Spinal cord (tissue), 10 donors: Measurements from ENCODE around the gene TMEM144. TPM values are rescaled to one million over a fixed set of nuclear protein-coding genes. Genes with fewer than 3 reads are reported as not detected.

Experiments used
- DNase-seq, 6 donors: peaks; one replicate each; pipeline versions ENCODE4 v3.0.0 to v3.0.0-alpha.2; 2013 to 2015; ENCODE audit warnings: low spot score in 6 of 6, low read depth in 4 of 6
- H3K27ac ChIP-seq: one replicate; pipeline ENCODE4 v1.5.1; 2013; ENCODE audit warnings: low read depth, low read length, control low read depth
- H3K27me3 ChIP-seq: one replicate; pipeline ENCODE4 v1.6.1; 2013; ENCODE audit warnings: low read length; ENCODE audit not compliant: control insufficient read depth, insufficient read depth
- H3K36me3 ChIP-seq: one replicate; pipeline ENCODE4 v1.6.1; 2013; ENCODE audit warnings: low read length; ENCODE audit not compliant: control insufficient read depth, insufficient read depth
- H3K4me1 ChIP-seq: one replicate; pipeline ENCODE4 v1.6.1; 2013; ENCODE audit warnings: low read length; ENCODE audit not compliant: control insufficient read depth, insufficient read depth
- H3K4me3 ChIP-seq: one replicate; pipeline ENCODE4 v1.5.1; 2013; ENCODE audit warnings: low read depth, low read length, control low read depth
- H3K9me3 ChIP-seq: one replicate; pipeline ENCODE4 v1.6.1; 2013; ENCODE audit warnings: low read length; ENCODE audit not compliant: control insufficient read depth, insufficient read depth
- WGBS: methylation state at CpG from one replicate; pipeline ENCODE4 v1.1.5; 2013; ENCODE audit warnings: missing lambda C conversion rate; ENCODE audit not compliant: insufficient coverage; 5-methylcytosine and 5-hydroxymethylcytosine counted together
- polyA plus RNA-seq, 2 donors: library from polyadenylated mRNA; unstranded; fragments of 120-200 nt; gene quantifications; one replicate each; pipeline ENCODE4 v1.2.1, GENCODE V29; 2013; ENCODE audit not compliant: insufficient read length in 2 of 2
- total RNA-seq, 2 donors: library from RNA; depleted of rRNA in 1 of 2; stranded (reverse); fragments of 120-200 nt in 1 of 2; fragments of >200 nt in 1 of 2; gene quantifications; one replicate each; pipeline versions ENCODE4 v1.2.3 to v1.2.4, GENCODE V29; 2013 to 2014
- donor health status: healthy.

Gene TMEM144
- total and polyA plus RNA-seq, 4 donors: 4.4 to 16.3 (median 6.2) TPM

DNA sequence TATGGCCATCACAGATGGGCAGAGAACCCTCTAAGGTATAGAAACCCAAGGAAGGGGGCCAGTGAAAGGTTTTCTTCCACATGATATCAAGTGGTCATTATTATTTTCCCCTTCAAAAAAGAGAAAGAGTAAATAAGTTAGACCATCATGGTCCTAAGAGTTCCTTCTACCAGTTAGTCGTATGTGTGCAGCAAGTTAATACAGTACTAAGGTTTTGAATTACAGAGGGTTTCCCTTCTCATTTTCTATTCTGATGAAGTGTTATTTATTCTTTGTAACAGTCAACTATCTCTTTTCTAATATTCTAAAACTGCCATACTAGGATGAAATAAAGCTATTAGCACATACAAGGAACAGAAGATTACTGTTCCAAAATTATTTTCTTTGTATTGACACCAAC is 94.4 kb downstream of the TMEM144 start:
- no peak for DNase-seq
- Histone ChIP-seq H3K4me3 (no peak overlapping the region), H3K4me1 (no peaks in the 10 kb centered on the region), H3K27me3 (no peaks in the 10 kb centered on the region), H3K9me3 (no peaks in the 10 kb centered on the region), H3K36me3 (no peaks in the 10 kb centered on the region), H3K27ac (no peak overlapping the region)
- no CpG with 5 or more reads among the region's 1 CpG for WGBS

Other genes starting within 250 kb of the TMEM144 start
- gene GASK1B, start 37.5 kb upstream of the TMEM144 start, total RNA-seq: 10 to 100 TPM; 44.4 to 87.0 TPM
- gene GASK1B, start 37.5 kb upstream of the TMEM144 start, polyA plus RNA-seq: 10 to 100 TPM; 41.7 to 75.9 TPM